Smooth muscle cell (in vitro differentiated cells): ENCODE results near the gene ZFP57. TPM values are rescaled to one million over a fixed set of nuclear protein-coding genes. Genes with fewer than 3 reads are reported as not detected.
"Not testable (repeated sequence)": the region's sequence is repeated elsewhere in the genome, so short reads cannot be mapped to it uniquely, and the experiment has no call there.

Experiments
- DNase-seq: peaks from one replicate; lab custom pipeline; 2025; ENCODE audit not compliant: unreplicated experiment; lab: John Stamatoyannopoulos, UW
- H2AFZ ChIP-seq: fragments of 200-600 bp; sonication (generic); 2 replicates; pipeline ENCODE4 v1.6.0; 2016; ENCODE audit warnings: antibody characterized with exemption, low read depth, mild to moderate bottlenecking
- H3F3A ChIP-seq: fragments of 200-600 bp; sonication (generic); 2 replicates; pipeline ENCODE4 v1.6.0; 2017; ENCODE audit warnings: antibody characterized with exemption, low read depth
- H3K27ac ChIP-seq: fragments of 200-600 bp; sonication (generic); 2 replicates; pipeline ENCODE4 v1.5.1; 2016; ENCODE audit warnings: low read depth, mild to moderate bottlenecking
- H3K27me3 ChIP-seq: fragments of 200-600 bp; sonication (generic); 2 replicates; pipeline ENCODE4 v1.6.1; 2016; ENCODE audit warnings: low read depth, mild to moderate bottlenecking
- H3K36me3 ChIP-seq: fragments of 200-600 bp; sonication (generic); 2 replicates; pipeline ENCODE4 v1.5.1; 2016; ENCODE audit warnings: low read depth
- H3K4me1 ChIP-seq: fragments of 200-600 bp; sonication (generic); 2 replicates; pipeline ENCODE4 v1.5.1; 2016; ENCODE audit warnings: low read depth
- H3K4me2 ChIP-seq: fragments of 200-600 bp; sonication (generic); 2 replicates; pipeline ENCODE4 v1.6.0; 2016; ENCODE audit warnings: mild to moderate bottlenecking
- H3K4me3 ChIP-seq: fragments of 200-600 bp; sonication (generic); 2 replicates; pipeline ENCODE4 v1.5.1; 2016; ENCODE audit warnings: mild to moderate bottlenecking
- H3K79me2 ChIP-seq: fragments of 200-600 bp; sonication (generic); 2 replicates; pipeline ENCODE4 v1.6.0; 2016; ENCODE audit warnings: low read depth, mild to moderate bottlenecking
- H3K9ac ChIP-seq: fragments of 200-600 bp; sonication (generic); 2 replicates; pipeline ENCODE4 v1.6.0; 2016; ENCODE audit warnings: low read depth
- H3K9me3 ChIP-seq: fragments of 200-600 bp; sonication (generic); replicated peaks from 2 replicates; pipeline ENCODE4 v1.5.1; 2016; ENCODE audit warnings: low read depth
- H4K20me1 ChIP-seq: fragments of 200-600 bp; sonication (generic); 2 replicates; pipeline ENCODE4 v1.6.0; 2016; ENCODE audit warnings: low read depth
- WGBS: methylation state at CpG from one replicate; pipeline ENCODE4 v1.1.7; 2016; ENCODE audit warnings: low lambda C conversion rate; 5-methylcytosine and 5-hydroxymethylcytosine counted together
- polyA plus RNA-seq: library from polyadenylated mRNA; unstranded; fragments of >200 nt; fragmentation: Nextera tagmentation; extraction: Ambion mirVana; gene quantifications from 2 replicates; pipeline ENCODE4 v1.2.1, GENCODE V29; 2016
- total RNA-seq: library from RNA; depleted of rRNA; stranded (reverse); fragments of >200 nt; gene quantifications from 2 replicates; pipeline ENCODE4 v1.2.3, GENCODE V29; 2014
- TF ChIP-seq, protein P1 (sequence below): fragments of 200-600 bp; sonication (generic); IDR thresholded peaks from 2 replicates; pipeline ENCODE4 v1.5.1; 2017; ENCODE audit warnings: borderline replicate concordance, mild to moderate bottlenecking, antibody characterized with exemption; ENCODE audit not compliant: insufficient read depth, poor library complexity, severe bottlenecking

The ZFP57 gene
- total and polyA plus RNA-seq, 2 experiments from 2014 or later = not detected

DNA sequence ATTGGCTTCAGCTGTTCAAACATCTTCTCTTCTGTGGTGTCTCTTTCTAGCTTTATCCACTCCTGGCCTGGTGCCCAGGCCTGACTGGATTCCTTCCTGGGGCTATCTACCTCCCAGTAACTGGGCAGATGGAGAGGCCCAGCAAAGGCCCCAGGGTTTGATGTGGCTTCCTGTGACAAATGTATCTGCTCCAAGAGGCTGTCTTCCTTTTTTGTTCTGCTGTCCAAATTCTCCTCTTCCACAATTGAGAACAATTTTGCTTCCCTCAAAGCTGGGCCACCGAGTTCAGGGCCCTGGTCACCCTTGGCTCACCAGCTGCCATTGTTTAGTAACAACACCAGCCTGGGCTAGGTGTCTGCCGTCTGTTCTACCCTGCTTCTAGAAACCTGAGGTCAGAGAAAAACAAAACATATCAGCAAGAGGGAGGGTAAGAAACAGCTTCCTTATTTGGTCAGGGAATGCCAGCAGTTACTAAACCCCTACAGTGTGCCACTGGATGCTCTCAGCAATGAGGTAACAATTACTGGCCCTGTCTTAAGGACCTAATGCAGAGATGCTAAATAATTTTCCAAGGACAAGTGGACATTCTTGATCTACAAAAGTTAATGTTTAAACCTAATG, 3.9 kb downstream of the ZFP57 start:
- no peak overlapping the region for H3K4me3 ChIP-seq
- no peak overlapping the region for H3K9ac ChIP-seq
- H3K9me3 ChIP-seq = no peaks in the 10 kb centered on the region
- DNase-seq = no peak
- no peaks in the 10 kb centered on the region for H3K36me3 ChIP-seq
- TF ChIP-seq, protein P1, sequence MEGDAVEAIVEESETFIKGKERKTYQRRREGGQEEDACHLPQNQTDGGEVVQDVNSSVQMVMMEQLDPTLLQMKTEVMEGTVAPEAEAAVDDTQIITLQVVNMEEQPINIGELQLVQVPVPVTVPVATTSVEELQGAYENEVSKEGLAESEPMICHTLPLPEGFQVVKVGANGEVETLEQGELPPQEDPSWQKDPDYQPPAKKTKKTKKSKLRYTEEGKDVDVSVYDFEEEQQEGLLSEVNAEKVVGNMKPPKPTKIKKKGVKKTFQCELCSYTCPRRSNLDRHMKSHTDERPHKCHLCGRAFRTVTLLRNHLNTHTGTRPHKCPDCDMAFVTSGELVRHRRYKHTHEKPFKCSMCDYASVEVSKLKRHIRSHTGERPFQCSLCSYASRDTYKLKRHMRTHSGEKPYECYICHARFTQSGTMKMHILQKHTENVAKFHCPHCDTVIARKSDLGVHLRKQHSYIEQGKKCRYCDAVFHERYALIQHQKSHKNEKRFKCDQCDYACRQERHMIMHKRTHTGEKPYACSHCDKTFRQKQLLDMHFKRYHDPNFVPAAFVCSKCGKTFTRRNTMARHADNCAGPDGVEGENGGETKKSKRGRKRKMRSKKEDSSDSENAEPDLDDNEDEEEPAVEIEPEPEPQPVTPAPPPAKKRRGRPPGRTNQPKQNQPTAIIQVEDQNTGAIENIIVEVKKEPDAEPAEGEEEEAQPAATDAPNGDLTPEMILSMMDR = no peak
- WGBS = 49% methylated on average over 2 of the region's 2 CpGs
- no peaks in the 10 kb centered on the region for H4K20me1 ChIP-seq
- no peaks in the 10 kb centered on the region for H3F3A ChIP-seq
- no peak overlapping the region for H2AFZ ChIP-seq
- no peaks in the 10 kb centered on the region for H3K27me3 ChIP-seq
- H3K79me2 ChIP-seq = no peaks in the 10 kb centered on the region
- no peak overlapping the region for H3K4me2 ChIP-seq
- no peaks in the 10 kb centered on the region for H3K4me1 ChIP-seq
- H3K27ac ChIP-seq = no peak overlapping the region

DNA sequence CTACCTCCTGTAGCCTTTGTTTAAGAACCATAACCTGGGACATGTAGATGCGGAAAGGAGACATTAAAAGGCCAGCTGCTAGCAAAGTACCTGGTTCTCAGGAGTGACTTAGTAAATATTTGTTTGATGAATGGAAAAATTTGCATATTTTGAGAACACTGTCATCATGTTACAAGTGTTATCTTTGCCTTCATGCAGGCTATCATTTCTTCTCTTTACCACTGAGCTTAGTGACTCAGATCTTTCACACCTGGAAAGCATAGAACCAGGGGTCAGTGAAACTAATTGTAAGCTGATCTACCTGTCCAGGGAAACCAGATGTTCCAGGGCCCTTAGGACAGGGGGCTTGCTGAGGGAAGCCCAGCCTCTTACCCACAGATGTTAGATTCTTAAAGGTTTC, 5.4 kb downstream of the ZFP57 start:
- no peaks in the 10 kb centered on the region for H3K4me1 ChIP-seq

DNA sequence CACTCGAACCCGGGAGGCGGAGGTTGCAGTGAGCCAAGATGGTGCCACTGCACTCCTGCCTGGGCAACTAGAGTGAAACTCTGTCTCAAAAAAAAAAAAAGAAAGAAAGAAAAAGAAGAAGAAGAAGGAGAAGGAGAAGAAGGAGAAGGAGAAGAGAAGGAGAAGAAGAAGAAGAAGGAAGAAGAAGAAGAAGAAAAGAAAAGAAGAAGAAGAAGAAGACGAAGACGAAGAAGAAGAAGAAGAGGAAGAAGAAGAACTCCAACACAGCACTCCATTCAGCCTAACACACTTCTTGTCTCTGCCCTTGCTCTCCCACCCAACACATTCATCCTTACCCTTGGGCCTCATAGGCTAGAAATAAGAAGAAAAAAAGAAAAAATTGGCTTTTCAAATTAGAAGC, 6.9 kb downstream of the ZFP57 start:
- TF ChIP-seq, protein P1 = no peak
- no peak for DNase-seq
- no peak overlapping the region for H3K27ac ChIP-seq
- peaks cover 19% of the 10 kb centered on the region for H3K27me3 ChIP-seq
- no peak overlapping the region for H2AFZ ChIP-seq
- H4K20me1 ChIP-seq = no peaks in the 10 kb centered on the region
- 86% methylated on average over 5 of the region's 5 CpGs for WGBS
- no peak overlapping the region for H3K4me2 ChIP-seq
- H3K9me3 ChIP-seq = no peaks in the 10 kb centered on the region
- H3K9ac ChIP-seq = no peak overlapping the region
- no peaks in the 10 kb centered on the region for H3K4me1 ChIP-seq
- H3K4me3 ChIP-seq = no peak overlapping the region
- no peaks in the 10 kb centered on the region for H3K79me2 ChIP-seq
- H3K36me3 ChIP-seq = no peaks in the 10 kb centered on the region
- H3F3A ChIP-seq = no peaks in the 10 kb centered on the region

More for the DNA sequence above, 5.4 kb downstream of the ZFP57 start:
- whole genome bisulfite sequencing = 96% methylated on average over 1 of the region's 1 CpG
- H3K4me3 ChIP-seq = no peak overlapping the region
- H2AFZ ChIP-seq = no peak overlapping the region
- no peak overlapping the region for H3K9ac ChIP-seq
- no peaks in the 10 kb centered on the region for H3F3A ChIP-seq
- H4K20me1 ChIP-seq = no peaks in the 10 kb centered on the region
- no peaks in the 10 kb centered on the region for H3K9me3 ChIP-seq
- peaks cover 11% of the 10 kb centered on the region for H3K27me3 ChIP-seq
- H3K36me3 ChIP-seq = no peaks in the 10 kb centered on the region
- no peak overlapping the region for H3K27ac ChIP-seq
- TF ChIP-seq, protein P1 = no peak
- no peak overlapping the region for H3K4me2 ChIP-seq
- H3K79me2 ChIP-seq = no peaks in the 10 kb centered on the region
- no peak for DNase-seq

GRCh38 chr6:29673161-29673560, 7.8 kb downstream of the ZFP57 start:
- no peaks in the 10 kb centered on the region for H3K9me3 ChIP-seq
- DNase-seq = no peak
- H3F3A ChIP-seq = no peaks in the 10 kb centered on the region
- no peaks in the 10 kb centered on the region for H3K79me2 ChIP-seq
- no peak overlapping the region for H3K27ac ChIP-seq
- no peak overlapping the region for H3K4me3 ChIP-seq
- no peak overlapping the region for H2AFZ ChIP-seq
- no peak overlapping the region for H3K9ac ChIP-seq
- no peaks in the 10 kb centered on the region for H4K20me1 ChIP-seq
- TF ChIP-seq, protein P1 = no peak
- no peaks in the 10 kb centered on the region for H3K4me1 ChIP-seq
- H3K36me3 ChIP-seq = no peaks in the 10 kb centered on the region
- no peak overlapping the region for H3K4me2 ChIP-seq
- 92% methylated on average over 12 of the region's 12 CpGs for WGBS
- H3K27me3 ChIP-seq = peaks cover 26% of the 10 kb centered on the region

DNA sequence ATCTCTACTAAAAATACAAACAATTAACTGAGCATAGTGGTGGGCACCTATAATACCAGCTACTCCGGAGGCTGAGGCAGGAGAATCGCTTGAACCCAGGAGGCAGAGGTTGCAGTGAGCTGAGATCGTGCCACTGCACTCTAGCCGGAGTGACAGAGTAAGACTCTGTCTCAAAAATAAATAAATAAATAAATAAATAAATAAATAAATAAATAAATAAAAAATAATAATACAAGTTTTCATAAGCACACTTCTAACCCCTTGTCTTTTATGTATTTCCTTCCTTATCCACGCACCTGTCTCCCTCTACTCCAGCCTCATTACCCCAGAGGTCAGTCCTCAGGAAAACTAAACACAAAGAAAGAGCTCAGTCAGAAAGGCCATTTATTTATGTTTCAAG, 8.8 kb downstream of the ZFP57 start:
- not testable (repeated sequence) for H3K79me2 ChIP-seq, H4K20me1 ChIP-seq, H3K4me2 ChIP-seq, H3K27ac ChIP-seq, H3K36me3 ChIP-seq, H2AFZ ChIP-seq, H3K9ac ChIP-seq, H3K4me1 ChIP-seq, H3F3A ChIP-seq, H3K9me3 ChIP-seq, H3K4me3 ChIP-seq, DNase-seq
- WGBS = 83% methylated on average over 5 of the region's 5 CpGs
- H3K27me3 ChIP-seq = peaks cover 37% of the 10 kb centered on the region
